ENCODE data around the gene ALOX15B.

Gene ALOX15B

DNA sequence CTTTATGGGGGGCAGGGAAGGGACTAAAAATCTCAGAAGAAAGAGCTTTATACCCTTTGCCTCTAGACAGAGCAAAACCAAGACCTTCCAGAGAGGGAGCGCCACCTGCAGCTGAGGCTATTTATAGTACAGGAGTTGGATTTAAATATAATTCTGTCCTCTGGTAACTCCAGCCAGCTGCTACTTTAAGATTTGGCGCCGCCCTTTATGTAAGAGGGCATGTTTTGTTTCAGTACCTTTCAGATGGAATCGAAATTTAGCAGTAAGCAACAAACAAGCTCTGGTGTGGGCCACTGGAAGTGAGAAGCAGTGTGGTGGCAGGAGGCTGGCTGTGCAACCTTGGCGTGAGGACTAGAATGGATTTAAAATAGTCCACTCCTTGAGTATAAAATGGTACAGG is 41.7 kb upstream of the ALOX15B start:
- Histone ChIP-seq H3K9me2 (replicated peaks; ENCODE audit: insufficient read depth, low read length) (no peaks in the 10 kb centered on the region), H2AFZ (ENCODE audit: low read length) (peak overlapping the region; percentile 63), H3K79me2 (ENCODE audit: low read length) (no peaks in the 10 kb centered on the region), H3K4me3 (ENCODE audit: low read length) (no peak overlapping the region), H3K27me3 (replicated peaks; ENCODE audit: insufficient read depth, low read length) (peaks cover 12% of the 10 kb centered on the region; the same call in 1 of the 2 replicates), H3F3A (ENCODE audit: insufficient read depth, low read length) (peaks cover 8% of the 10 kb centered on the region; the same call in 1 of the 2 replicates), H3K36me3 (replicated peaks; ENCODE audit: insufficient read depth, low read length) (no peaks in the 10 kb centered on the region), H3K4me1 (ENCODE audit: low read length) (peaks cover 8% of the 10 kb centered on the region), H4K20me1 (ENCODE audit: insufficient read depth, low read length) (no peaks in the 10 kb centered on the region), H3K9me3 (replicated peaks; ENCODE audit: insufficient read depth, low read length) (no peaks in the 10 kb centered on the region), H3K4me2 (ENCODE audit: low read depth, low read length) (peak overlapping the region; percentile 51), H3K27ac (ENCODE audit: low read length) (peak overlapping the region; percentile 49; the same call in 1 of the 2 replicates), H3K9ac (ENCODE audit: low read length) (no peak overlapping the region)
- TF ChIP-seq, protein P1, sequence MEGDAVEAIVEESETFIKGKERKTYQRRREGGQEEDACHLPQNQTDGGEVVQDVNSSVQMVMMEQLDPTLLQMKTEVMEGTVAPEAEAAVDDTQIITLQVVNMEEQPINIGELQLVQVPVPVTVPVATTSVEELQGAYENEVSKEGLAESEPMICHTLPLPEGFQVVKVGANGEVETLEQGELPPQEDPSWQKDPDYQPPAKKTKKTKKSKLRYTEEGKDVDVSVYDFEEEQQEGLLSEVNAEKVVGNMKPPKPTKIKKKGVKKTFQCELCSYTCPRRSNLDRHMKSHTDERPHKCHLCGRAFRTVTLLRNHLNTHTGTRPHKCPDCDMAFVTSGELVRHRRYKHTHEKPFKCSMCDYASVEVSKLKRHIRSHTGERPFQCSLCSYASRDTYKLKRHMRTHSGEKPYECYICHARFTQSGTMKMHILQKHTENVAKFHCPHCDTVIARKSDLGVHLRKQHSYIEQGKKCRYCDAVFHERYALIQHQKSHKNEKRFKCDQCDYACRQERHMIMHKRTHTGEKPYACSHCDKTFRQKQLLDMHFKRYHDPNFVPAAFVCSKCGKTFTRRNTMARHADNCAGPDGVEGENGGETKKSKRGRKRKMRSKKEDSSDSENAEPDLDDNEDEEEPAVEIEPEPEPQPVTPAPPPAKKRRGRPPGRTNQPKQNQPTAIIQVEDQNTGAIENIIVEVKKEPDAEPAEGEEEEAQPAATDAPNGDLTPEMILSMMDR (IDR thresholded peaks at IDR 0.05; ENCODE audit: low read length) = peak; percentile 58
- TF ChIP-seq EZH2phosphoT487 (IDR thresholded peaks at IDR 0.05; ENCODE audit: low read length) (no peak), EZH2 (optimal IDR thresholded peaks at IDR 0.05; ENCODE audit: low read depth, low read length) (no peak)
- peak; percentile 94 for DNase-seq

DNA sequence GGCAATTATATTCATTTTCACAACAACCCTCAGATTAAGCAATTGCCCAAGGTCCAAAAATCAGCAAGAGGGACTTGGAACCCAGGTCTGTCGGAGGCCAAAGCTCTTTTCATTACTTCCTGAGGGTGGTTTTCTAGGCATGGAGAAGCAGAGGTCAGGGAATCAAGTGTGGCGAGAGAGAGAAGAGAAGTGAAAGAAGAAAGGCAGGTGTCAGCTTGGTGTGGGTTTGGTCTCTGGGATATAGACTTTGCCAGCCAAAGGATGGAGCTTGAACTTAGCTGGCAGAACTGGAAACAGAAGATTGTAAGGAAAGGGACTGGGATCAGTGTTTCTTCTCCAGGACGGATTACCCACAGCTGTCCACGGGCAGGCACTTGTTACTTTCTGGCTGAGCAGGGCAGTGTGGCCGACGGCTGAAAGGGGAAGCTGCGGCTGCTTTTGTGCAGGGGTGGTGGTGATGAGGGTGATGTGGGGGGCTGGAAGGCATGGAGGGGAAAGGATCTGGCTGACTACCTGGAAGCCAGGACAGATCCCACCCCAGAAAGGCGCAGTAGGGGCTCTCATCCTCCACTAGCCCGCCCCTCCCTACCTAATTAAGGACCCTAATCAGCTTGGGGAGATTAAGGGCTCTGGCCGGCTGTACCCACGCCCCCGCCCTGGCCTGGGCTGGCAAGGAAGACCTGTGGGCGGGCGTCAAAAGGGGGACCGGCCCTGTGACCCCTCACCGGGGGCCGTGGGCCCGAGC is 36.7 kb upstream of the ALOX15B start, which contains the start of gene GUCY2D:
Gene GUCY2D (plus strand): TSS at position 640 of the 745 bp plus-strand sequence. CDS start 433 bp downstream, outside the sequence.
- no peaks in the 10 kb centered on the region for H4K20me1 ChIP-seq (ENCODE audit: insufficient read depth, low read length)
- no peaks in the 10 kb centered on the region for H3K79me2 ChIP-seq (ENCODE audit: low read length)
- H2AFZ ChIP-seq (ENCODE audit: low read length) = peak within 1 kb of the TSS; percentile 85
- no peak within 1 kb of the TSS for H3K27ac ChIP-seq (ENCODE audit: low read length)
- H3K27me3 ChIP-seq (replicated peaks; ENCODE audit: insufficient read depth, low read length) = peaks cover 37% of the 10 kb centered on the region
- H3K36me3 ChIP-seq (replicated peaks; ENCODE audit: insufficient read depth, low read length) = no peaks in the 10 kb centered on the region
- H3K9ac ChIP-seq (ENCODE audit: low read length) = no peak within 1 kb of the TSS; the same call in 1 of the 2 replicates
- peak within 1 kb of the TSS; percentile 88 for H3K4me2 ChIP-seq (ENCODE audit: low read depth, low read length)
- H3K4me1 ChIP-seq (ENCODE audit: low read length) = 0 out of 2 replicates have a peak, but pooled peaks cover 2% of the 10 kb centered on the region
- H3F3A ChIP-seq (ENCODE audit: insufficient read depth, low read length) = no peaks in the 10 kb centered on the region
- no peaks in the 10 kb centered on the region for H3K9me3 ChIP-seq (replicated peaks; ENCODE audit: insufficient read depth, low read length)
- H3K9me2 ChIP-seq (replicated peaks; ENCODE audit: insufficient read depth, low read length) = no peaks in the 10 kb centered on the region
- TF ChIP-seq EZH2phosphoT487 (IDR thresholded peaks at IDR 0.05; ENCODE audit: low read length) (no peak), EZH2 (optimal IDR thresholded peaks at IDR 0.05; ENCODE audit: low read depth, low read length) (no peak)
- TF ChIP-seq, protein P1 (IDR thresholded peaks at IDR 0.05; ENCODE audit: low read length) = no peak
- peak; percentile 10 for DNase-seq
- H3K4me3 ChIP-seq (ENCODE audit: low read length) = peak within 1 kb of the TSS; percentile 56

DNA sequence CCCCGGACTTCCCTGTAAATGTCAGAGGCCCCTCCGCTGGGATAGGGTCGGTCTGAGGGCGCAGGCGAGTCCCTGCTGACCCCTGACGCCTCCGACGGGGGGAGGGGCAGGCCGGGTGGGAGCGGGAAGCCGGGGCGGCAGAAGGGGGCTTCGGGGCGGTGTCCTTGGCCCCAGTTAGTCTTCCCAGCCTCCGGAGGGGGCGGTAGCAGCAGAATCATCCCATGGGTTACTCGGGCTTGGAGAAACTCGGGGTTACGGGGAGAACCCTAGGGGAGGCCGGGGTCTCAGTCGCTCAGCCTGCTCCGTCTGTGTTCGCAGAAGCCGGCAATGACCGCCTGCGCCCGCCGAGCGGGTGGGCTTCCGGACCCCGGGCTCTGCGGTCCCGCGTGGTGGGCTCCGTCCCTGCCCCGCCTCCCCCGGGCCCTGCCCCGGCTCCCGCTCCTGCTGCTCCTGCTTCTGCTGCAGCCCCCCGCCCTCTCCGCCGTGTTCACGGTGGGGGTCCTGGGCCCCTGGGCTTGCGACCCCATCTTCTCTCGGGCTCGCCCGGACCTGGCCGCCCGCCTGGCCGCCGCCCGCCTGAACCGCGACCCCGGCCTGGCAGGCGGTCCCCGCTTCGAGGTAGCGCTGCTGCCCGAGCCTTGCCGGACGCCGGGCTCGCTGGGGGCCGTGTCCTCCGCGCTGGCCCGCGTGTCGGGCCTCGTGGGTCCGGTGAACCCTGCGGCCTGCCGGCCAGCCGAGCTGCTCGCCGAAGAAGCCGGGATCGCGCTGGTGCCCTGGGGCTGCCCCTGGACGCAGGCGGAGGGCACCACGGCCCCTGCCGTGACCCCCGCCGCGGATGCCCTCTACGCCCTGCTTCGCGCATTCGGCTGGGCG is 35.9 kb upstream of the ALOX15B start:
- Histone ChIP-seq H3K9me2 (replicated peaks; ENCODE audit: insufficient read depth, low read length) (no peaks in the 10 kb centered on the region), H3F3A (ENCODE audit: insufficient read depth, low read length) (no peaks in the 10 kb centered on the region), H3K9ac (ENCODE audit: low read length) (no peak overlapping the region; the same call in 1 of the 2 replicates), H3K79me2 (ENCODE audit: low read length) (no peaks in the 10 kb centered on the region), H3K4me1 (ENCODE audit: low read length) (no peaks in the 10 kb centered on the region), H3K4me3 (ENCODE audit: low read length) (peak overlapping the region; percentile 56), H2AFZ (ENCODE audit: low read length) (peak overlapping the region; percentile 85), H3K27ac (ENCODE audit: low read length) (no peak overlapping the region), H3K36me3 (replicated peaks; ENCODE audit: insufficient read depth, low read length) (no peaks in the 10 kb centered on the region), H3K27me3 (replicated peaks; ENCODE audit: insufficient read depth, low read length) (peaks cover 45% of the 10 kb centered on the region), H3K4me2 (ENCODE audit: low read depth, low read length) (peak overlapping the region; percentile 88), H4K20me1 (ENCODE audit: insufficient read depth, low read length) (no peaks in the 10 kb centered on the region), H3K9me3 (replicated peaks; ENCODE audit: insufficient read depth, low read length) (no peaks in the 10 kb centered on the region)
- no peak for DNase-seq
- no peak for TF ChIP-seq EZH2phosphoT487 (IDR thresholded peaks at IDR 0.05; ENCODE audit: low read length)
- TF ChIP-seq, protein P1 (IDR thresholded peaks at IDR 0.05; ENCODE audit: low read length) = no peak
- TF ChIP-seq EZH2 (optimal IDR thresholded peaks at IDR 0.05; ENCODE audit: low read depth, low read length) = no peak
